Stimulated activated memory B cell treated with anti-CD40 and anti-IgM and Interleukin-4, amounts not matched to agents 10 μg/mL and 1 μg/mL and 100 μg/mL, for 72 hours (primary cell): ENCODE results near the gene PTPA.
A peak's percentile ranks its signal among the peaks of the same experiment; 100 is the strongest.

ENCODE experiments used
- ATAC-seq: fragments of 150-1000 bp; cut with Tn5 transposase; 2 replicates; pipeline ENCODE4 v1.10.0; 2021
- H3K27ac Mint-ChIP-seq: one replicate; pipeline ENCODE4 v1.8.0; 2022; ENCODE audit warnings: mild to moderate bottlenecking, mixed read lengths
- H3K27me3 Mint-ChIP-seq: one replicate; pipeline ENCODE4 v1.8.0; 2022; ENCODE audit warnings: mixed read lengths
- H3K36me3 Mint-ChIP-seq: one replicate; pipeline ENCODE4 v1.8.0; 2022; ENCODE audit warnings: mixed read lengths
- H3K4me1 Mint-ChIP-seq: one replicate; pipeline ENCODE4 v1.8.0; 2022; ENCODE audit warnings: mixed read lengths
- H3K4me3 Mint-ChIP-seq: one replicate; pipeline ENCODE4 v1.8.0; 2022; ENCODE audit warnings: mild to moderate bottlenecking, moderate library complexity, mixed read lengths
- H3K9me3 Mint-ChIP-seq: one replicate; pipeline ENCODE4 v1.8.0; 2022; ENCODE audit warnings: mixed read lengths

PTPA gene

DNA sequence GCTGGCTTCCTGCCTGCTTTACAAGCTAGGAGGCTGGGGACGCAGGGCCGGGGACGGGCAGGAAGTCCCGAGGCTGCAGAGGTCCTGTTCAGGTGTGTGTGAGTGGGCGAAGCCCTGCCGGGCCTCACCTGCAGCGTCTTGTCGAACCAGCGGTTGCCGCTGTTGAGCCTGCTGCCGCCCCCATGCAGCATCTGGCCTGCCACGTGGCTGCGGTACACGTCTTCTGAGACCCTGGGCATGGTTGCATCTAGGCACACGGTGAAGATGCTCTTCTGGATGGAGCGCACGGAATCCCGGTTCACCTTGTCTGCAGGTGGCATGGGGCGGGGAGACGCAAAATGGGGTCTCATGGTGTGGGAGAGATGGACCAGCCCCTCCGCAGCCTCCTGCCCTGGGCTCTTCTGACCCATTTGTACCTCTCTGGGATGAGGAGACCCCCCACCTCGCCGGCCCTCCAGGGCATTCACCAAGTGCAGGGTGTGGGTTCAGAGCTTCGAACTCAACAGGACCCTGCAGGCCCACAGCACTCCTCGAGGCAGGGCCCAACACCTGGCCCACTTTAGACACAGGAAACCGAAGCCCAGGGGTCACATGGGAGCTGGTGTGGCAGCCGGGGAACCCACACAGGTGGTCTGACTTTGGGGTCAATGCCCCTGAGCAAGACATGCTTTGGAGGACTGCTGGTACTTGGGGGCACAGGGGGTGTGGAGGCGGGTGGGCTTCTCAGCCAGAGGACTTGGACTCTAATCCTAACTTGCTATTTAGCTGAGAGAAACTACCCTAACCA lies 10.6 kb upstream of the PTPA start:
- Mint-ChIP-seq H3K36me3 (no peaks in the 10 kb centered on the region), H3K9me3 (no peaks in the 10 kb centered on the region), H3K27ac (no peak overlapping the region), H3K4me3 (no peak overlapping the region), H3K4me1 (no peaks in the 10 kb centered on the region), H3K27me3 (peaks cover 14% of the 10 kb centered on the region)
- no peak for ATAC-seq

DNA sequence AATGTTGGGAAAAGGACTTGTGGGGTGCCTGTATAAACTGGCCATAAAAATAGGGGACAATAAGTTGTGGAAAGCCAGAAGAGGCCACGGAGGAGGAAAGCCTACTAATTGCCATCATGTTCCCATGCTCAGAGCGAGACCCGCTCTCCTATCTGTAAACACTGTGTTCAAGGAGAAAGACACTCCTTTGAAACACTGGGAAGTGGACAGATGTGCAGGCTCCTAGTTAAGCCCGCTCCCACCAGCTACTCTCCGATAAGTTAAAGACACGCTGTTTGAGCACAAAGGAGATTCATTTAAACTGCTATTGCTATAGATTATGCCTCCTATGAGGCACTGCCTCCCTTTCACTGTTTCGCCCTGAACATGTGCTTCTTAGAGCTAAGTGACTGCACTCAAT lies 9.9 kb upstream of the PTPA start:
- ATAC-seq = no peak
- no peaks in the 10 kb centered on the region for H3K9me3 Mint-ChIP-seq
- no peak overlapping the region for H3K27ac Mint-ChIP-seq
- no peaks in the 10 kb centered on the region for H3K4me1 Mint-ChIP-seq
- H3K4me3 Mint-ChIP-seq = no peak overlapping the region
- no peaks in the 10 kb centered on the region for H3K36me3 Mint-ChIP-seq
- peaks cover 14% of the 10 kb centered on the region for H3K27me3 Mint-ChIP-seq

DNA sequence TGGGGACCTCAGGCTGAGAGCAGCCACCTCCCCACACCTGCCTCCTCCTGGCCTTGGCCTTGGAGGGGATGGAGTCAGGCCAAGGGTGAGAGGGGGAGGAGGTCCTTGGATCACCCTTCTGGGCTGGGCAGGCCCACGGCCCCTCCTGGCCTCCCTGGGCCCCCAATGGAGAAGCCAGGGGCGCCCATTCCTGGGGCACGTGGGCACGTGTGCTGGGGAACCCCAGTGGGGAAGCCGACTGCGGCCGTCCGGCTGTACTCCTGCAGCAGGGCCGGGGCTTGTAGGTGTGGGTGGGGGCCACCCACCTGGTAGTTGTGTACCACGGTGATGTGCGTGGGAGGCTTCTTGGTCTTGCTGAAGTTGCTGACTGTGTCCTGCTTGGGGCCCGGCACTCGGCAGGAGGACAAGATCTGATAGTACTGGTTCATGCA lies 9.1 kb upstream of the PTPA start:
- Mint-ChIP-seq H3K9me3 (no peaks in the 10 kb centered on the region), H3K4me1 (no peaks in the 10 kb centered on the region)

DNA sequence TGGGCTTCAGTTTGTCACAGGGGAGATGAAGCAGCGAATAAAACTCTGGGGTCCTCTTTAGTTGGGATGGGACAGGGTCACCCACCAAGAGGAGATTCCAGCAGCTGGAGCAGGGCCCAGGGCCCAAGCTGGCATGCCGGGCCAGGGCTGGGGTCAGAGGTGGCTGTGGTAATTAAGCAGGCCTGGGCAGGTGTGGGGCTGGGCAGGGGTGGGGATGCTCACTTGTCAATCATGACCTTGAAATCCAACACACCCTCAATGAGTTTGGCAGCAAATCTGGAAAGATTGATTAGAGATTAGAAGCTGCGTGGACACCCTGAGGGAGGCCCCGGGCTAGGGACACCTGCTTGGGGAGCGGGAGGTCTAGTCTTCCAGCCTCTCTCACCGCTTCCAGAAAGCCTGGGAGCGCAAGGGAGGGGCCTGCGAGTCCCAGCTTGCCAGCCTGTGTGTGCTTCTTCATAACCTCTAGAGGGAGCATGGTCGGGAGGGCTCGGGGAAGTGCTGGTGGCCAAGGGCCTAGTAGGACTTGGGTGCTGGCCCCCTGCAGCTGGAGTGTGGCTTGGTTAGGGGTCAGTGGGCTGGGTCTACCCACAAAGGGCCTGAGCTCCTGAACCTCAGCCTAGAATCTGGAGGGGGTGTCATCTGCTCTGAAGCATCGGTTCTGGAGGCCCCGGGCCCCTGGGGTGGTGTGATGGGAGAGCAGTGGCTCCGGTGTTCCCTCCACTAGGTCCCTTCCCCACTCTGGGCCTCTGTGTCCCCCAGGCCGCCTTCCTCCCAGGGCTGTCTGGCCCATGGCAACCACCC lies 8.2 kb upstream of the PTPA start:
- Mint-ChIP-seq H3K4me3 (no peak overlapping the region), H3K27me3 (peaks cover 14% of the 10 kb centered on the region), H3K36me3 (no peaks in the 10 kb centered on the region), H3K4me1 (no peaks in the 10 kb centered on the region), H3K27ac (no peak overlapping the region), H3K9me3 (no peaks in the 10 kb centered on the region)
- no peak for ATAC-seq

More for the DNA sequence above, 9.1 kb upstream of the PTPA start:
- Mint-ChIP-seq H3K27me3 (peaks cover 14% of the 10 kb centered on the region), H3K4me3 (no peak overlapping the region), H3K27ac (no peak overlapping the region), H3K36me3 (no peaks in the 10 kb centered on the region)
- no peak for ATAC-seq

DNA sequence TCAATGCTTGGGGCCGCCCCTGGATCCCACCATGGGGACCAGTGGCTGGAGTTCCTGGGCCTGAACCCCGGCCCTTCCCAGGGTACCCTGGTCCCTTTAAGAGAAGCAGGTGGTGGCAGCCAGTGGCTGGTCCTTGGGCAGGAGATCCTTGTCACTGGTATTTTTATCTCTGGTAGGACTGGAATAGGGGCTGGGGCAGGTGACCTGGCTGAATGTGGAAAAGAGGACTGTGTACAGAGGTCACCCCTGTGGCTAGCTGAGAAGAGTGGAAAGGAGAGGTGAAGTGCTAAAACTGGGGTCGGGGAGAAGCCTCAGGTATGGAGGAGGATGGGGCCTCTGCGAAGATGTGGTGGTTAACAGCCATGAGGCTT lies 7.6 kb upstream of the PTPA start:
- Mint-ChIP-seq H3K27me3 (peaks cover 14% of the 10 kb centered on the region), H3K27ac (no peak overlapping the region), H3K36me3 (no peaks in the 10 kb centered on the region), H3K9me3 (no peaks in the 10 kb centered on the region), H3K4me3 (no peak overlapping the region), H3K4me1 (no peaks in the 10 kb centered on the region)
- no peak for ATAC-seq

DNA sequence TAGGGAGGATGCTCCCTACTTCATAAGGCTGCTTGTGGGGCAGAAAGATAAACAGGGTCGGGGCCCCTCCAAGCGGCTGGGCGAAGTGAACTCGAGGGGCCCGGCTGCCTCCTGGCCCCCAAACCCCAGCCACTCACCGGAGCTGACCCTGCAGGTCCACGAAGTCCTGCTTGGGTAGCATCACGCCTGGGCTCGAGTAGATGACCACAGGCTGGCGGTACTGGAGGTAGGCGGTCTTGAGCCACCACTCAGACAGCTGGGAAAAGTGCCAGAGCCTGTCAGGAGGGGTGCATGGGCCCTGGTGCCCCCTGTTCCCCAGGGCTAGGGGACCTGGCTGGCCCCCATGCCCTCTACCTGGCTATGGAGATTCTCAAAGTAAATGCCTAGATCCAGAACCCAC lies 7.2 kb upstream of the PTPA start:
- H3K4me3 Mint-ChIP-seq = no peak overlapping the region

DNA sequence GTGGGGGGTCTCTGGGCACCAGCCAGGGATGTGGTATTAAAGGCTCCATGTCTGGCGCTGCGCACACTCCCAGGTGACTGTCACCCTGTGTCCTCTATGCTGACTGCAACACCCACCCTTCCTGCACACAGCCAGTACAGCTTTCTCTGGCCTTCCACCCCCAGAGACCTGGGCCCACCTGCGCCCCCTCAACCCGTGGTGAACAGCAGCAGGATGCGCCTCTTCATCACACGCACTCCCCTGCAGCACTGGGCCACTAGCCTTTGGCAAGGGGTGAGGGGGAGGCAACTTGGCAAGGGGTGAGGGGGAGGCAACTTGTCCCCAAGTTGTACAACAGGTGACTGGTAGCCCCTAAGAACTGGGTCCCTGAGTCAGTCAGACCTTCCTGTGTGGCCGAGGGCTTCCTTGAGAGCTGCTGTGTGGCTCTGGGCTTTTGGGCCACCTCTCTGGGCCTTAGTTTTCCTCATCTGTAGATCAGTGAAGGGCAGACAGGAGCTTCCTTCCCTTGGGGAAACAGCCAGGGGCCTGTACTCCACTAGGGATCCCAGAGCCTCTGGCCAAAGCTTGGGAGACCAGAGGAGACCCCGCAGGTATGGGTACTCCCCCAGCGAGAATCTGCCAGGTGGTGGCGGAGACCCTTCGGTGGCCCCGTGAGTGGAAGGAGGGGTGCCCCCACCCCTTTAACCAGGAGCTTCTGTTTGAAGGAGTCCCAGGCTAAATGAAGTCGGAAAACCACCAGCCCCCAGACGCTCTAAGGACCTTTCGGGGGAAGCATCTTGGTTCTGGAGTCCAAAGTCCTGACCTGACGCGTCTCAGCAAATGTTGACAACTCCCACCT lies 5.1 kb upstream of the PTPA start:
- H3K27me3 Mint-ChIP-seq = peaks cover 14% of the 10 kb centered on the region
- no peak overlapping the region for H3K4me3 Mint-ChIP-seq
- peaks cover 9% of the 10 kb centered on the region for H3K4me1 Mint-ChIP-seq
- no peaks in the 10 kb centered on the region for H3K36me3 Mint-ChIP-seq
- H3K9me3 Mint-ChIP-seq = no peaks in the 10 kb centered on the region
- H3K27ac Mint-ChIP-seq = no peak overlapping the region
- ATAC-seq = no peak

More for the DNA sequence above, 7.2 kb upstream of the PTPA start:
- no peak for ATAC-seq
- Mint-ChIP-seq H3K27ac (no peak overlapping the region), H3K36me3 (no peaks in the 10 kb centered on the region), H3K27me3 (peaks cover 14% of the 10 kb centered on the region), H3K9me3 (no peaks in the 10 kb centered on the region), H3K4me1 (no peaks in the 10 kb centered on the region)

DNA sequence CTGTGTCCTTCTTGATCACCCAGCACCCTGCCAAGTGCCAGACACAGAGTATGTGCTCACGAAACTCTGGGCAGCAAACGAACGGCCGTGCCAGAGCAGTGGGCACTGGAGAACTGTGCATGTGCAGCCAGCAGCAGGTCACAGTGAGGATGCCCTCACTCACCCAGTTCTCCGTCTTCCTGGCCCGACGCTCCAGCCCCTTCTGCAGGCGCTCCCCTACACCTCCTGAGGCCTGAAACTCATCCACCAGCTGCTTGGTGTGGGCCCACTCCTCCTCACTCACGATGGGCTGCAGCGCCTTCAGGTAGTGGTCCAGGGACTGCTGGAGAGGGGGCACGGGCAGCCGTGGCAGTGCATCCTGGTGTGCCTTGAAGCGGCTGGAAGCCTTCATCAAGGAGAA lies 3.6 kb upstream of the PTPA start:
- Mint-ChIP-seq H3K36me3 (no peaks in the 10 kb centered on the region), H3K9me3 (no peaks in the 10 kb centered on the region), H3K27ac (no peak overlapping the region), H3K27me3 (peaks cover under 1% of the 10 kb centered on the region), H3K4me1 (peaks cover 18% of the 10 kb centered on the region), H3K4me3 (no peak overlapping the region)
- no peak for ATAC-seq

DNA sequence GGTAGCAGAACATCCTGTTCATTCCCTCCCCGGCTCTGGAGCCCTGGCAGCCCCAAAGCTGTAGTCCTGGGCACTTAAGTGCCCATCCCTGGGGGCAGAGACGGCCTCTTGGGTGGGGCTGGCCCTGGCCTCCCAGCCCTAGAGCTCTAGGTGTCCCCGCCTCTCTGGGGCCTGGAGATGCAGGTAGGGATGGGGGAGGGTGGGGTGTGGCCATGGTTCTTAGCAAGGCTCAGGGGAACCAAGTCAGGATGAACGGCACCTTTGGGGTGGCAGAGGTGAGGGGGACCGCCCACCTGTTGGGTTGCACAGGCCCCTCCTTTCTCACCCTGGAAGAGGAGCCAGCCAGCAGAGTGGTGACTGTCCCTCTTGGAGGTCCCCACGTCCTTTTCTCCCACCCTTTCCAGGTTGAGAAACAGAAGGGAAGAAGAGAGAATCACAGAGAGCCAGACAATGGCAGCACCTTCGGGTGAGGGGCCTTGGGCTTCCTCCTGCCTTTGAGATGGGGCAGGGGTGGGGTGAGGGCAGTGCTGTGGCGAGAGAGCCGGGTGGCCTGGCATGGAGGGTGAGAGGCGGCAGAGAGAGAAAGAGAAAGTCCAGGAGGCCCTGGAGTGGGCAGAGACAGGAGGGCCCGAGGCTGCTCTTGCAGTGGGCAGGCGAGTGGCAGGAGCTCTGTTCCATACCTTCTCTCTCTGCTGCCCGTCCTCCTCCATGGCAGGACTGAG lies 3.0 kb upstream of the PTPA start:
- H3K4me1 Mint-ChIP-seq = peaks cover 20% of the 10 kb centered on the region
- H3K36me3 Mint-ChIP-seq = no peaks in the 10 kb centered on the region
- H3K27ac Mint-ChIP-seq = no peak overlapping the region
- no peaks in the 10 kb centered on the region for H3K9me3 Mint-ChIP-seq
- H3K4me3 Mint-ChIP-seq = no peak overlapping the region
- no peak for ATAC-seq
- H3K27me3 Mint-ChIP-seq = no peaks in the 10 kb centered on the region

DNA sequence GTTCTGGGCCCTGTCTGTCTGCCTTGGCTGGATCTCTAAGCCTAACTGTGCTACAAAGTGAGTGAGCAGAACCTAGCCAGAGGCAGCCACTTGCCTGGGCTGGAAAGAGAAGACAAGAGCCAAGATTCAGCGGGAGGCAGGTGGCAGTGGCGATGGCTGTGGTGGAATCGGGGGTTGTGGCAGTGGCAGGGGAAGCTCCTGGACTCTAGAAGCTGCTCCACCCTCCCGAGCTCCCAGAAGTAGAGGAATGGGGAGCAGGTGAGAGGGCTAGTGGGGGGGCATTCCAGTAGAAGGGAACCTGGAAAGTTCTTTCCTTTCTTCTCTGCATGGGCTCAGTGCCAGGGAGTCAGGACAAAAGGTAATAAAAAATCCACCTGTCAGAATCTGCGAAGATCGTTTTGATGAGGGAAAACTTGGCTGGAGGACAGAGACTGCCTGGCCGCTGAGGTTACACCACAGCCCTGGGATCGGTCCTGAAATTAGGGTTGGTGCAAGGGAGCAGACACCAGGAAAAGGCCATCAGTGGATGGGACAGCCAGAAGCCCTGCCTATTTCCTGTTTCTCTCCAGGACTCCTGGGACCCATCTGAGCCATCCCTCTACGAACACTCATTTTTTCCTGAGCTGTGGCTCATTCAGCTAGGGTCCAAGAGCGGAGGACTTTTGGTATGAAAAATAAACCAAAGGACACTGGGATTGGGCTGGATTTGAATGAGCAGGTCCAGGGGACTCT lies 2.2 kb upstream of the PTPA start:
- ATAC-seq = no peak
- no peaks in the 10 kb centered on the region for H3K9me3 Mint-ChIP-seq
- no peaks in the 10 kb centered on the region for H3K36me3 Mint-ChIP-seq
- no peaks in the 10 kb centered on the region for H3K27me3 Mint-ChIP-seq
- peak overlapping the region; percentile 19 for H3K27ac Mint-ChIP-seq
- H3K4me3 Mint-ChIP-seq = peak overlapping the region; percentile 94
- H3K4me1 Mint-ChIP-seq = peaks cover 27% of the 10 kb centered on the region

DNA sequence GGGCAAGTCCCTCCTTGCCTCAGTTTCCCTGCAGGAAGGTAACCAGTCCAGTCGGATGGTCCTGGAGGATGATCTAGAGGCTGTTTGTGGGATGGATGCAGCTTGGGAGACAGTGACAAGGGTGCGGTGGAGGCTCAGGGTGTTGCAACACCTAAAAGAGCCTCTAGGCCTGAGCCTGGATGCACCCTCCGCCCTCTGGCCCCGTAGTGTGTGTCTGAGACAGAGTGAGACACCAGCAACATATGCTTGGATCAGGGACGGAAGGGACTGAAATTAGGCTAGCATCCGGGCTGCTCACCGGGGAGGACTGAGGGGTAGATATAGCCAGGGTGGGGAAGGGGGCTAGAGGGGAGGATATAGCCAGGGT lies 1.7 kb upstream of the PTPA start:
- no peaks in the 10 kb centered on the region for H3K36me3 Mint-ChIP-seq
- peak overlapping the region; percentile 19 for H3K27ac Mint-ChIP-seq
- H3K9me3 Mint-ChIP-seq = no peaks in the 10 kb centered on the region
- peak overlapping the region; percentile 94 for H3K4me3 Mint-ChIP-seq
- ATAC-seq = no peak
- H3K27me3 Mint-ChIP-seq = no peaks in the 10 kb centered on the region
- peaks cover 32% of the 10 kb centered on the region for H3K4me1 Mint-ChIP-seq

DNA sequence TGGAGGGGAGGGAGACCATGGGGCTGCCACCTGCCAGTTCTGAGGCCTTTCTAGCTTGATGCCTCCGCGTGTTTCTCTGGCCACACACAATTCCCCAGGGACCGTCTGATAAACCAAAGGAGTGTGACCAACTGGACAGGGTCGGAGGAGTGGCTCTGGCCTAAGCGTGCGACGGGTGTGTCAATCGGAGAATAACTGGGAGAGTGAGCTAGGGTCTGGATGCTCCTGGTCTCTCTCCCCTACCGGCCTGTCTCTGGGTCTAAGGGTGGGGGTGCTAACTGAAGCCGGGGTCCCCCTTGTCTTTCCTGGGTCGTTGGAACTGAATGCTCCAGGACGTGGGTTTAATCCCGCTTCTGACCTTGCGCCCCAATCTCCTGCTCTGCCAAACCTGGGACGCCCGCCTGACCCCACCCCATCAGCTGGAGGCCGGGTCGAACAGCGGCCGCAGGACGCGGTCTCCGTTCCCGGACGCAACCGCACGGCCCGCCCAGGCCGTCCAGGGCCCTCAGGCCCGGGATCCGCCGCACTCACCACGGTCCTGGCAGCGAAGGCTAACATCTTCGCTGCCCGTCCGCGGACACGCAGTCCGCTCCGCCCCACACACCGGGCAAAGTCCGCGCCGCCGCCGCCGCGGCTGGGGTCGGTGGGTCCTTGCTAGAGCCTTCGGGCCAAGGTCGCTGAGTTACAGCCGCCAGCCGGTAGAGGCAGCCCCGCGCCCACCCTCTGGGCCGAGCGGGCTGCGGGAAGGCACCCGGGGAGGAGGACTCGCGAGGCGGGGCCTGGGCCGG lies 1.1 kb upstream of the PTPA start:
- Mint-ChIP-seq H3K9me3 (no peaks in the 10 kb centered on the region), H3K4me1 (peaks cover 38% of the 10 kb centered on the region), H3K36me3 (no peaks in the 10 kb centered on the region), H3K4me3 (peak overlapping the region; percentile 94), H3K27me3 (no peaks in the 10 kb centered on the region), H3K27ac (peak overlapping the region; percentile 93)
- ATAC-seq = no peak

DNA sequence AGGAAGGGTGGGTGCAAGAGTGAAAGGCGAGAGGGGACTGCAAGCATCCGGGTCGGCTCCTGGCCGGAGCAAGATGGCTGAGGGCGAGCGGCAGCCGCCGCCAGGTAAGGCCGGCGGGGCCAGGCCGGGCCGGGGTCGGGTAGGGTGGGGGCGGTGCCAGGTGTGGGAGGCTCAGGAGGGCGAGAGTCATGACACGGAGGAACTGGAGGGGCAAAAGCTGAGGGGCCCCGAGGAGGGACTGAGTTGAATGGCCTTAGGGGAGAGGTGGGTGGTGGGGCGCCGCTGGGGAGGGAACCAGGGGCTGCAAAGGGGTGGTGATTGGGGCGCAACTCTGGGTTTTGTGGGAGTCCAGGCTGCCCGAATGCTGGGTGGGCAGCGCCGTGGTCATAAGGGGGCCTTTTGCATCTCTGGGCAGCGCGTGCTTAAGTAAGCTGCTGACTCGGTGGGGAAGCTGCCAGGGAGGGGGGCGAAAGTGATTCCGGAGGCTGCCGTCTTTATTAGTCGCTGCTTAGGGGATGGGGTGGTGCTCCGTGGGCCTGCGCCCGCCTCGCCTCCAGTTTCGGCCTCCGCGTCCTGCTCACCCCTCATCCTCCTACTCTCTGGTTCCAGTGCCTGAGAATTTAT lies 425 bp downstream of the PTPA start:
- Mint-ChIP-seq H3K9me3 (no peaks in the 10 kb centered on the region), H3K27ac (peak overlapping the region; percentile 93), H3K36me3 (no peaks in the 10 kb centered on the region), H3K27me3 (no peaks in the 10 kb centered on the region), H3K4me1 (peaks cover 45% of the 10 kb centered on the region), H3K4me3 (peak overlapping the region; percentile 94)
- ATAC-seq = peak; percentile 10
